Measurements from ENCODE around the gene LHX8.

LHX8 gene

GRCh38 chr1:75092141-75092540 lies 42.0 kb upstream of the LHX8 start:
- H3K79me2 ChIP-seq (ENCODE audit: insufficient read depth, low read length) = no peaks in the 10 kb centered on the region
- TF ChIP-seq EZH2phosphoT487 (conservative IDR thresholded peaks at IDR 0.05; ENCODE audit: low read length) (no peak), CTCF (IDR thresholded peaks at IDR 0.05; ENCODE audit: insufficient read depth, low read length, poor library complexity, severe bottlenecking) (no peak)
- no peak overlapping the region for H3K4me2 ChIP-seq (ENCODE audit: low read depth, low read length, poor library complexity, severe bottlenecking)
- H3K9me2 ChIP-seq (replicated peaks; ENCODE audit: insufficient read depth, low read length) = 0 out of 2 replicates have a peak, but pooled peaks cover 3% of the 10 kb centered on the region
- H3K9ac ChIP-seq (ENCODE audit: low read length) = no peak overlapping the region
- no peaks in the 10 kb centered on the region for H3K36me3 ChIP-seq (ENCODE audit: low read length)
- no peaks in the 10 kb centered on the region for H3K9me3 ChIP-seq (ENCODE audit: insufficient read depth, low read length)
- no peak overlapping the region for H2AFZ ChIP-seq (ENCODE audit: low read depth, low read length, severe bottlenecking)
- no peaks in the 10 kb centered on the region for H3F3A ChIP-seq (ENCODE audit: insufficient read depth)
- no peak overlapping the region for H3K4me3 ChIP-seq (ENCODE audit: insufficient read depth, low read length, poor library complexity, severe bottlenecking)
- no peaks in the 10 kb centered on the region for H4K20me1 ChIP-seq (ENCODE audit: low read depth, low read length)
- H3K27me3 ChIP-seq (ENCODE audit: low read length) = no peaks in the 10 kb centered on the region
- no peak overlapping the region for H3K27ac ChIP-seq (ENCODE audit: low read depth, low read length)

- Histone ChIP-seq H3K79me2 (ENCODE audit: insufficient read depth, low read length) (no peaks in the 10 kb centered on the region), H3K4me2 (ENCODE audit: low read depth, low read length, poor library complexity, severe bottlenecking) (no peak overlapping the region), H3K4me3 (ENCODE audit: insufficient read depth, low read length, poor library complexity, severe bottlenecking) (no peak overlapping the region), H3K9me2 (replicated peaks; ENCODE audit: insufficient read depth, low read length) (0 out of 2 replicates have a peak, but pooled peaks cover 3% of the 10 kb centered on the region), H3F3A (ENCODE audit: insufficient read depth) (no peaks in the 10 kb centered on the region), H3K27me3 (ENCODE audit: low read length) (no peaks in the 10 kb centered on the region), H2AFZ (ENCODE audit: low read depth, low read length, severe bottlenecking) (no peak overlapping the region), H4K20me1 (ENCODE audit: low read depth, low read length) (no peaks in the 10 kb centered on the region), H3K27ac (ENCODE audit: low read depth, low read length) (no peak overlapping the region), H3K36me3 (ENCODE audit: low read length) (no peaks in the 10 kb centered on the region), H3K9me3 (ENCODE audit: insufficient read depth, low read length) (no peaks in the 10 kb centered on the region), H3K9ac (ENCODE audit: low read length) (no peak overlapping the region)
- no peak for TF ChIP-seq EZH2phosphoT487 (conservative IDR thresholded peaks at IDR 0.05; ENCODE audit: low read length)
- no peak for TF ChIP-seq CTCF (IDR thresholded peaks at IDR 0.05; ENCODE audit: insufficient read depth, low read length, poor library complexity, severe bottlenecking)
These were observed 36.5 kb upstream of the LHX8 start for GRCh38 chr1:75097654-75098053.

DNA sequence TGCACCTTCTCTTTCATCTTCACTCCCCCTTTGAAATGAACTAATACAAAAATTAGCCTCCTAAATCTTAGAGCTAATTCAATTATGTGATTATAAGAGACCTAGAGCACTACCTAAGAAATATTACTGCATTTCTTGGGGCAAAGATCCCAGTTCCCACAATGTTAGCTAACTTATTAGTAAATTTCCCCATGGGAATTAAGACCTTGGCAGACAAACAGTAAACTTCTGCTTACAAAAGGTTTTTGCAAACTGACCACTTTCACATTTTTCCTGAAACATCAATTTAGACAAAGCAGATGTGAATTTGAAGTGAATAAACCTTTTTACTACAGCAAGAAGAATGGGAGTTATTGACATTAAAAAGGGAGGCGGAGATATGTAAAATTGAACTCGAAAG lies 34.6 kb upstream of the LHX8 start:
- no peak overlapping the region for H3K27ac ChIP-seq (ENCODE audit: low read depth, low read length)
- no peaks in the 10 kb centered on the region for H3K36me3 ChIP-seq (ENCODE audit: low read length)
- no peaks in the 10 kb centered on the region for H3F3A ChIP-seq (ENCODE audit: insufficient read depth)
- no peaks in the 10 kb centered on the region for H3K27me3 ChIP-seq (ENCODE audit: low read length)
- H4K20me1 ChIP-seq (ENCODE audit: low read depth, low read length) = no peaks in the 10 kb centered on the region
- no peaks in the 10 kb centered on the region for H3K9me2 ChIP-seq (replicated peaks; ENCODE audit: insufficient read depth, low read length)
- no peaks in the 10 kb centered on the region for H3K79me2 ChIP-seq (ENCODE audit: insufficient read depth, low read length)
- no peak for TF ChIP-seq EZH2phosphoT487 (conservative IDR thresholded peaks at IDR 0.05; ENCODE audit: low read length)
- TF ChIP-seq CTCF (IDR thresholded peaks at IDR 0.05; ENCODE audit: insufficient read depth, low read length, poor library complexity, severe bottlenecking) = no peak
- H3K9ac ChIP-seq (ENCODE audit: low read length) = no peak overlapping the region
- no peak overlapping the region for H3K4me2 ChIP-seq (ENCODE audit: low read depth, low read length, poor library complexity, severe bottlenecking)
- no peak overlapping the region for H2AFZ ChIP-seq (ENCODE audit: low read depth, low read length, severe bottlenecking)
- no peak overlapping the region for H3K4me3 ChIP-seq (ENCODE audit: insufficient read depth, low read length, poor library complexity, severe bottlenecking)
- no peaks in the 10 kb centered on the region for H3K9me3 ChIP-seq (ENCODE audit: insufficient read depth, low read length)

Measured in SU-DHL-6 (cell line).